GM21576 (cell line): ENCODE data around the gene TRMT5.

Experiments
- ATAC-seq: cut with Tn5 transposase; IDR thresholded peaks from one replicate; pipeline ENCODE4 v1.9.1; 2021; ENCODE audit warnings: mild to moderate bottlenecking, moderate library complexity; ENCODE audit not compliant: unreplicated experiment

TRMT5 gene

GRCh38 chr14:60965402-60965801 lies 15.5 kb downstream of the TRMT5 start:
- no peak for ATAC-seq

- ATAC-seq = no peak
Measured at GRCh38 chr14:60964904-60965303, 16.0 kb downstream of the TRMT5 start.

GRCh38 chr14:60963761-60964160 lies 17.1 kb downstream of the TRMT5 start:
- ATAC-seq = no peak

GRCh38 chr14:60958146-60958545 lies 22.7 kb downstream of the TRMT5 start:
- no peak for ATAC-seq

GRCh38 chr14:60956632-60957031 lies 24.2 kb downstream of the TRMT5 start:
- no peak for ATAC-seq

- no peak for ATAC-seq
Measured at GRCh38 chr14:60956202-60956601, 24.7 kb downstream of the TRMT5 start.

- no peak for ATAC-seq
Measured at GRCh38 chr14:60951776-60952435, 29.0 kb downstream of the TRMT5 start.

GRCh38 chr14:60946773-60947172 lies 34.1 kb downstream of the TRMT5 start:
- no peak for ATAC-seq

GRCh38 chr14:60945984-60946383 lies 34.9 kb downstream of the TRMT5 start:
- ATAC-seq = no peak

- no peak for ATAC-seq
Measured at GRCh38 chr14:60944204-60944603, 36.7 kb downstream of the TRMT5 start.

GRCh38 chr14:60943637-60944032 lies 37.2 kb downstream of the TRMT5 start:
- ATAC-seq = no peak

- ATAC-seq = no peak
Measured at GRCh38 chr14:60935319-60935718, 45.6 kb downstream of the TRMT5 start.

GRCh38 chr14:60933920-60934655 lies 46.8 kb downstream of the TRMT5 start:
- no peak for ATAC-seq

GRCh38 chr14:60931218-60931617 lies 49.7 kb downstream of the TRMT5 start:
- ATAC-seq = no peak

- peak; percentile 91 for ATAC-seq
Measured at GRCh38 chr14:60926002-60926401, 54.9 kb downstream of the TRMT5 start.

- ATAC-seq = no peak
Measured at GRCh38 chr14:60925286-60925685, 55.6 kb downstream of the TRMT5 start.

GRCh38 chr14:60922050-60922449 lies 58.8 kb downstream of the TRMT5 start:
- no peak for ATAC-seq
